ENCODE measurements around the gene KCNG2.

The KCNG2 gene

GRCh38 chr18:79935499-79935898 lies 137.8 kb downstream of the KCNG2 start:
- DNase-seq: no peak

GRCh38 chr18:79935925-79936324 lies 138.2 kb downstream of the KCNG2 start:
- no peak for DNase-seq

GRCh38 chr18:79936641-79937040 lies 138.9 kb downstream of the KCNG2 start:
- no peak for DNase-seq

DNA sequence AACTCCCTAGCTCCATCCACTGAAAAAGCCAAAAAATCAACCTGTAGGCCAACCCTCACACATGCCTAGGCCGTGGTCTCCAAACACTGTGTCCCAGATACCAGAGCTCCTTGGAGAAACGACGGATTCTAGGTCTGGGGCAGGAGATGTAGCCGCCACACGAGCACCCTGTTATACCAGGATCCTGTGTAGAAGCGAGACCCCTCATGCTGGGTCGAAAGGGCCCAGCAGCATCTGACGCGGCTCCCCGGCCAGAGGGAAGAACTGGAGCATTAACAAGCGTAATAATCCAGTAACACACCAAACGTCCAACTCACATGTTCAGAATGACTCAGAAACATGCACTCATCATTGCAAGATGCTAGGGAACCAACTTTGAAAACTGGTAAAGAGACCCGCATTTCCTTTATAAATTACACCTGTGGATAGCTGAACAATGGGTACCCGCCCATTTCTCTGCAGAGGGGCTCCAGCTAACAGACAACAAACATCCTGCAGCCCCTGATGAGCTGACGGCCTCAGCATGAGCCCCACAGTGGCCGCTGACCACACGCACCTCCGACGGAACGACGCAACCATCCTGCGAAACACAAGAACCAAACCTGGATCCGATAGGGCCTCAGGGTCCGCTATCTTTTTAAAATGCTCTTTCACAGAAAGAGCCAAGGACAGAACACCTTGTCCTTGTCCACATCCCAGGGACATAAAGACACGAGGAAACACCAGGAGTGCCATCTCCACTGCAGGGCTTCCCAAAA lies 139.5 kb downstream of the KCNG2 start:
- DNase-seq: no peak

DNA sequence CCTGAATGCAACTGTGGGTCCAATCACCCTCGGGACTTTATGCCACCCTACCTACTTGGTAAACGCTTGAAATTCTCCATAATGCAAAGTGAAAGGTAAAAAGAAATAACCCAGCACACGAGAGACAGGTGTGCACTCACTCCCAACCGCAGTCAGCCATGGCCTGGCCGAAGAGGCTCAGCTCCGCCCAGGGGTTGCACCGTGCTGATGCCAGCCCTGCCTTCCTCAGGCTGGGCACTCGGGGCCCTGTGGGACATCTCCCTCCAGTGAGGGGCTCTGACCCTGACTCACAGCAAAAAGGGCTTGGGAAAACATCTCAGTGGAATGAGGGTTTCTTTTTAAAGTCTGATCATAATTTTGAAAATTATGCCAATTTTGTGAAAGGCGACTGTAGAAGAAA lies 140.5 kb downstream of the KCNG2 start:
- DNase-seq: no peak

DNA sequence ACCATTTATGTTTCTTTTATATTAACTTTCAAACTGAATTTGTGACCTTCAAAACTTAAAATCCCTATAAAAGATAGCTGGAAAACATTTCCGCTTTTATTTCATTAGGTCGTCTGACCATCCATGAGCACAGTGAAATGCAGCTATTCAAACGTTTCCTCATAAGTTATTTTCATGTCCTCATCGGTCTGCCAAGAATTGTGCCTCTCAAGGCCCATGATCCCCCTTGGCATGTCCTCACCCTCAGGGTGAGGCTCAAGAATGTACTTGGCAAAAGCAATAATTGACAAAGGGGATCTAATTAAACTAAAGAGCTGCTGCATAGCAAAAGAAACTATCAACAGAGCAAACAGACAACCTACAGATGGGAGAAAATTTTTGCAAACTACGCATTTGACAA lies 141.4 kb downstream of the KCNG2 start:
- no peak for DNase-seq

DNA sequence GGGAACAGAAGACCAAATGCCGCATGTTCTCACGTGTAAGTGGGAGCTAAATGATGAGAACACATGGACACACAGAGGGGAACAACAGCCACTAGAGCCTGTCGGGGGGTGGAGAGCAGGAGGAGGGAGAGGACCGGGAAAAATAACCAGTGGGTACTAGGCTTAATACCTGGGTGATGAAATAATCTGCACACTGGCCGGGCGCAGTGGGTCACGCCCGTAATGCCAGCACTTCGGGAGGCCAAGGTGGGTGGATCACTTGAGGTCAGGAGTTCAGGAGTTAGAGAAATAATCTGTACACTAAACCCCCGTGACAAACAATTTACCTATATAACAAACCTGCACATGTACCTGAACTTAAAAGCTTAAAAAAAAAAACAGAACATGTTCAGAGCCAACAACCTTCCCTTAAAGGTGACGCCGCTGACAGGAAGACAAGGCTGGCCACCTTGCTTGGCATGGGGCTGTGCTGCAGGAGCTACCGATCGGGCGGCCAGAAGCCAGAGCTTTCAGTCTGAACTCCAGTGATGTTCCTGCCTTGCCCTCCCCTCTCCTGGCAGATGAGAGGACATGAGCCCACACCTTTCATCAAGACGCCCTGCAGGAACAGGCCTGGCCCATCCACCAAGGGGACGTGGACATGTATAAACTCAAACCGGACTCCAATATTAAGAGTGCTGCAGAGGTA lies 142.5 kb downstream of the KCNG2 start:
- no peak for DNase-seq

DNA sequence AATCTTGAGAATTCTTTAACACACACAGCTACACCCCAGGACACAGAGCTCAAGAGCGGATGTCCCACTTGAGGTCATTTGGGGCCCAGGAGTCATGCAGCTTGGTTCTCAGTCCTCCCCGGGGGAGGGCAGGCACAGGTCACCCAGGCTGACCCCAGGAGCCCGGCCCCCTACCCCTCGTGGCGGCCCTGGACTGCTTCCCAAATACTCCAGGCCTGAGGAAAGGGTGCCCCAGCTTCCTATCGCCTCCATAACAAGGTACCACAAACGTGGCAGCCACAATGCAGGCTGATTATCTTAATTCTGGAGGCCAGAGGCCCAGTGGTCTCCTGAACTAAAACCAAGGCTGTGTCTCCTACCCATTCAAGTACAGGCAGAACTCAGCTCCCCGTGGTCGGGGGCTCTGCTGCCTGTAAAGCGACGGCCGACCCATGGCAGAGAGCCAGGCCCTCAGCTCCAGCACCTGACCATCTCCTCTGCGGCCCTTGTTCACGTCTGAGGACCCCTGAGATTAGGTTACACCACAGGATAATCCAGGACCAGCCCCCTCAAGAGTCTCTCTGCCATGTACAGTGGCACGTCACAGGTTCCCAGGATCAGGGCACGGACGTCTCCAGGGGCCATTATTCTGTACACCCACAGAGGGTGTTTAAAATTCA lies 143.2 kb downstream of the KCNG2 start:
- no peak for DNase-seq

DNA sequence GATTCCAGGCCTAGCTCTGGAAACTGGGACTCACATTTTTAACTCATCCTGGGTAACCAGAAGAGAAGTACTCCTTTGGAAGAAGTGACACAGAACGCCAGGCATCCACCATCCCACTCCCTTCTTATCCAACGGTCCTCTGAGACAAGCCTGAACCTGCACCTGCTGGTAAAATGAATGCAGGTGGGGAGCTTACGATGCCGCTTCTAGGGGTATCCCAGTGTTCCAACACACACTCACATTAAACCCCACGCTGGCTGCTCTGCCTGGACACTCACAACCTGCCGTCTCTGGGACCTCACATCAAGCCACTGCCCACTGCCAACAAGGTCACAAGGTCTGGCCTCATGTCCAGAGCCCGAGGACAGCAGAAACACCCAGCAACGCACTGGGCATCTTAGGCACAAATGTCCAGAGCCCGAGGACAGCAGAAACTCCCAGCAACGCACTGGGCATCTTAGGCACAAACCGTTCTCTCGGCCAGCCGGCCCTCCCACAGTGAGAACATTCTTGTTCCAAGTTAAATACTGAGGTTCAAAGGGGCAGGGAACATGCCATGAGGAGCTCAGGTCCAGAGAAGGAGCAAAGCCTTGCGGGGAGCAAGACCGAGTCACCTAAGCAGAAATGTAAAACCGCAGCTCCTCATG lies 143.9 kb downstream of the KCNG2 start:
- DNase-seq: peak in 6 of 56 donors; percentile 40 to 55 (median 44)

DNA sequence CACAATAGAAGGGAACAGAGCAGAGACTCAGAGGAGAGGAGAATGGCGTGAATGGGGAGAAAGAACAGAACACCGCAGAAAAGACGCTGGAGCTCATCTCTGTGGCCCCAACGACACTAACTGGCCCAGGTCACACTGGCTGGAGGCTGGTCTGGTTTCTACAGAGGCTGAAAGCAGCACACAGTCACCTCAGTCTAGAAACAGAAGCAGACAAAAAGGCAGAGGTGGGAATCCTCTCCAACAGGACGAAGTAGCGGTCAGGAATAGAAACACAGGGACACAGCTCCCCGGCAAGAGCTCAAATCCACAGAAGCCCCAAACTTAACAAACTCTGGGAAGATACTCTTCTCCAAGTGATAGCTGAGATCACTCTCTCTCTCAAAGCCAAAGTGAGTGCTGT lies 144.5 kb downstream of the KCNG2 start:
- DNase-seq: no peak

DNA sequence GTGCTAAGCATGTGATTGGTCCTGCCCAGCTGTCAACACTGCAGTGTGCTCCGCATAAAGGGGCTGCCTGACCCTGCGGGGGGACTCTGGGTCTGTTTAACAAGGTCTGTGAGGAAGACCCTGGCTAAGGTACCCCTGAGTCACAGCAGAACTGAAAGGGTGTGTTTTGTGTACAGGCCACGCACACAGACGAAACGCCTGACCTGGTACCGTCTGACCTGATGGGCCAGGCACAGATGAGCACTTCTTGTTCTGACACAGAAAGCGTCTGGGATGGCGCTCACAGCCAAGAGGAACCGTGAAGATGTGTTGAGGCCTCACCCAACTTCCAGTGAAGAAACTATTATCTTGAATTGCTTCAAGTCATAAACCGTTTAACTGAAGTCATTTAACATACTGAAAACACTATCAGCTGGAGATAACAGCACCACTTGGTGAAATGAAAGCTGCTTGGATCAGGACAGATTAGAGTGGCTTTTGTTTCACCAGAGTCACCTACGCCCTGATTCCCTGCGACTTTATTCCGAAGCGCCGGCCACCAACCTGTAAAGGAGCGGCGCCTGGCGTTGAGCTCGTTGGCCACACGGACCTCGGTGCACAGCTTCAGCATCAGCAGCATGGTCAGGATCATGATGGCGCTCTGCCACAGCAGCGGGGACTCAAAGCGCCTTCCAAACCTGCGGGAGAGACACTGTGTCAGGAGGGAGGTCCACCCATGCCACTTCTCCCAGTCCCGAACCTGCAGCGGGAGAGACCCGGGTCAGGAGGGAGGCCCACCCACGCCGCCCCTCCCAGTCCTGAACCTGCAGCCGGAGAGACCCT lies 145.3 kb downstream of the KCNG2 start:
- no peak for DNase-seq

DNA sequence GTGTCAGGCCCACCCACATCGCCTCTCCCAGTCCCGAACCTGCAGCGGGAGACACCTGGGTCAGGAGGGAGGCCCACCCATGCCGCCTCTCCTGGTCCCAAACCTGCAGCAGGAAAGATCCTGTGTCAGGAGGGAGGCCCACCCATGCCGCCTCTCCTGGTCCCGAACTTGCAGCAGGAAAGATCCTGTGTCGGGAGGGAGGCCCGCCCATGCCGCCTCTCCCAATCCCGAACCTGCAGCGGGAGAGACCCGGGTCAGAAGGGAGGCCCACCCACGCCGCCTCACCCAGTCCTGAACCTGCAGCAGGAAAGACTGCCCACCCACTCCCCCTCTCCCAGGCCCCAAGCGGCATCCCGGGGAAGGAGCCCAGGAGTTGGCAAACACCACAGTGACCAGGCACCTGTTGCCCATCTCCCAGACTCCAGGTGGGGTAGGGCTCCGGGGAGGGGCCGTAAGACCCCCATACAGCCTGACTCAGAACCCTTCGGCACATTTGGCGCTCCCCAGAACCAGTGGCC lies 145.9 kb downstream of the KCNG2 start:
- DNase-seq: no peak

GRCh38 chr18:79944126-79944731 lies 146.5 kb downstream of the KCNG2 start:
- peak in 3 of 56 donors; percentile 15 to 41 (median 34) for DNase-seq

- no peak for DNase-seq
Observed at GRCh38 chr18:79944746-79945117, 147.0 kb downstream of the KCNG2 start.

GRCh38 chr18:79945118-79946042 lies 147.6 kb downstream of the KCNG2 start:
- DNase-seq: no peak

- DNase-seq: no peak
Observed at GRCh38 chr18:79947054-79947755, 149.5 kb downstream of the KCNG2 start.

DNA sequence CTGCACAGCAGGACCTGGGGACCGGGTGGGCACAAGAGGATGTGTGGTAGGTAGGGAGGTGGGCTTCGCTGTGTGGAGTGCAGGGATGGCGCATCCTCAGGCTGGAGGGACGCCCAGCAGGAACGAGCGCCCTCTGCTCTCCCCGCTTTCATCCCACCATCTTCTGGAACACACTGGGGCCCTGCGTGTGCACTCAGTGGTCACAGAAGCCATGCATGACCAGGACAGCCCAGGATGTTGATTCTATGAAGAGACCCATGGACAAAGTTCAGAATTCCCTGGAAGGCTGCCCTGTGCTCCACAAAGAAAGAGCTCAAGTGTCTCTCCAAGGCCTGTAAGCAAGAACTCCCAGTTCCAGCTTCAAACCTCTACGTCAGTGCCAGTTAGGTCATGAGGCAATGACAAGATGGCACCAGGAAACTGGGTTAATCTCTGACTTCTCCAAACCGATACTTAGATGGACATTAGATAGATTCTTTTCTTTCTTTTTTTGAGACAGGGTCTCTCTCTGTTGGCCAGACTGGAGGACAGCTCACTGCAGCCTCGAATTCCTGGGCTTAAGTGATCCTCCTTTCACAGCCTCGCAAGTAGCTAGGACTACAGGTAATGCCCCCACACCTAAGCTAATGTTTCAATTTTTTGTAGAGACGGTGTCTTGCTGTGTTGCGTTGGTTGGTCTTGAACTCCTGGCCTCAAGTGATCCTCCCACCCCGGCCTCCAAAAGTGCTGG lies 150.3 kb downstream of the KCNG2 start:
- DNase-seq: no peak
